ENCODE measurements around the gene CADM2. TPM values are rescaled to one million over a fixed set of nuclear protein-coding genes. Genes with fewer than 3 reads are reported as not detected.

CADM2 gene
- total RNA-seq, 1 experiment from 2014 or later: not detected

DNA sequence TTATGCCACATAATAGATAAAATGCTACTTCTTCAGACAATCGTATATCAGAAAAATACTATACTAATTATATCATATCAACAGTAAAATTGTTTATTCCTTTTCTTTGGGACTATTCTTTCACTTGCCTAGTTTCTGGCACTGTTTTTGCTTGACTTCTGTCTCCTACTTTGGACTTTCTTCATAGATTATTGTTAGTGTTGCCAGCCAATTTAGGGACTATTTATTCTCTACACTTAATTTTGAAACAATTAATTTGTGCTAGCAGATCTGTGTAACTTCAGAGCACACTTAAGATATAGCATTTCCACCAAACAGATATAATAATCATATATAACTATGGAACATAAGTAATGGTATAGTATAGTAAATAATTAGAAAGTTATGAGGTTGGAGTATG is 305.6 kb downstream of the CADM2 start:
- TF ChIP-seq EGR1 (IDR thresholded peaks at IDR 0.05; ENCODE audit: low read depth): no peak
- TF ChIP-seq SIN3A (IDR thresholded peaks at IDR 0.05; ENCODE audit: low read depth): no peak
- no peak for TF ChIP-seq CBX3 (IDR thresholded peaks at IDR 0.05; ENCODE audit: low read depth)
- TF ChIP-seq SP1 (IDR thresholded peaks at IDR 0.05; ENCODE audit: low read depth): no peak
- no peak for TF ChIP-seq CTCF (IDR thresholded peaks at IDR 0.05 in 2 of 3, conservative IDR thresholded peaks at IDR 0.05 in 1 of 3; ENCODE audit: borderline replicate concordance in 1 of 3, insufficient read depth in 1 of 3, low read depth in 2 of 3, low read length in 2 of 3)
- TF ChIP-seq RAD21 (IDR thresholded peaks at IDR 0.05; ENCODE audit: low read depth): no peak
- no peak for TF ChIP-seq YY1 (IDR thresholded peaks at IDR 0.05; ENCODE audit: extremely low read depth, insufficient replicate concordance, low read depth, low read length)
- no peak for TF ChIP-seq EZH2 (IDR thresholded peaks at IDR 0.05)
- Histone ChIP-seq H2AFZ (ENCODE audit: low read depth, low read length, poor library complexity, severe bottlenecking) (no peak overlapping the region), H3K4me1 (ENCODE audit: control insufficient read depth in 1 of 2, insufficient read depth in 2 of 2, low read length in 2 of 2) (no peaks in the 10 kb centered on the region), H3K27ac (ENCODE audit: low read depth, low read length) (no peak overlapping the region), H4K20me1 (ENCODE audit: insufficient read depth) (no peaks in the 10 kb centered on the region), H3K9me2 (ENCODE audit: insufficient read depth) (no peaks in the 10 kb centered on the region), H3K4me3 (replicated peaks in 1 of 2; ENCODE audit: low read depth in 1 of 2, low read length in 2 of 2) (no peak overlapping the region), H3K79me2 (ENCODE audit: insufficient read depth, low read length) (no peaks in the 10 kb centered on the region), H3K9ac (ENCODE audit: low read length) (no peak overlapping the region), H3K4me2 (ENCODE audit: low read length) (no peak overlapping the region), H3K36me3 (ENCODE audit: control insufficient read depth in 1 of 2, insufficient read depth in 2 of 2, low read length in 2 of 2) (no peaks in the 10 kb centered on the region), H3K27me3 (ENCODE audit: insufficient read depth, low read length) (no peaks in the 10 kb centered on the region), H3K9me3 (ENCODE audit: control insufficient read depth in 1 of 2, insufficient read depth in 1 of 2, low read depth in 1 of 2, low read length in 2 of 2) (peaks cover 9 to 26% of the 10 kb centered on the region in 2 experiments; a peak in 3 of 4 replicates)
- intact Hi-C loops (cut with micrococcal nuclease): no loop called here
- no peak for ATAC-seq
- no TSS peak for BruUV-seq (replicated peaks)
- ChIA-PET POLR2A (no interaction called here), RAD21 (ENCODE audit: low non-redundant PET in 1 of 2, low total read pairs in 2 of 2, uncharacterized antibody in 2 of 2, unreplicated experiment in 2 of 2) (no interaction called here), CTCF (no interaction called here)
- no peak for DNase-seq (ENCODE audit: low read depth, low spot score)

GRCh38 chr3:85270488-85270887 is 311.7 kb downstream of the CADM2 start:
- CTCF ChIA-PET: no interaction called here
- no peak for DNase-seq (ENCODE audit: low read depth, low spot score)
- TF ChIP-seq RAD21 (IDR thresholded peaks at IDR 0.05; ENCODE audit: low read depth): no peak
- TF ChIP-seq REST (IDR thresholded peaks at IDR 0.05; ENCODE audit: low read depth): no peak
- TF ChIP-seq ELF1 (IDR thresholded peaks at IDR 0.05; ENCODE audit: borderline replicate concordance, low read depth): no peak
- no peak for TF ChIP-seq ATF3 (IDR thresholded peaks at IDR 0.05)
- TF ChIP-seq, protein P1, sequence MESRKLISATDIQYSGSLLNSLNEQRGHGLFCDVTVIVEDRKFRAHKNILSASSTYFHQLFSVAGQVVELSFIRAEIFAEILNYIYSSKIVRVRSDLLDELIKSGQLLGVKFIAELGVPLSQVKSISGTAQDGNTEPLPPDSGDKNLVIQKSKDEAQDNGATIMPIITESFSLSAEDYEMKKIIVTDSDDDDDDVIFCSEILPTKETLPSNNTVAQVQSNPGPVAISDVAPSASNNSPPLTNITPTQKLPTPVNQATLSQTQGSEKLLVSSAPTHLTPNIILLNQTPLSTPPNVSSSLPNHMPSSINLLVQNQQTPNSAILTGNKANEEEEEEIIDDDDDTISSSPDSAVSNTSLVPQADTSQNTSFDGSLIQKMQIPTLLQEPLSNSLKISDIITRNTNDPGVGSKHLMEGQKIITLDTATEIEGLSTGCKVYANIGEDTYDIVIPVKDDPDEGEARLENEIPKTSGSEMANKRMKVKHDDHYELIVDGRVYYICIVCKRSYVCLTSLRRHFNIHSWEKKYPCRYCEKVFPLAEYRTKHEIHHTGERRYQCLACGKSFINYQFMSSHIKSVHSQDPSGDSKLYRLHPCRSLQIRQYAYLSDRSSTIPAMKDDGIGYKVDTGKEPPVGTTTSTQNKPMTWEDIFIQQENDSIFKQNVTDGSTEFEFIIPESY (IDR thresholded peaks at IDR 0.05; ENCODE audit: extremely low read depth, insufficient replicate concordance, low read length): no peak
- no peak for TF ChIP-seq YY1 (IDR thresholded peaks at IDR 0.05; ENCODE audit: extremely low read depth, insufficient replicate concordance, low read depth, low read length)
- no peak for TF ChIP-seq SIN3A (IDR thresholded peaks at IDR 0.05; ENCODE audit: low read depth)

More at GRCh38 chr3:85270488-85270887, 311.7 kb downstream of the CADM2 start:
- intact Hi-C loops (cut with micrococcal nuclease): no loop called here
- H3K36me3 ChIP-seq (ENCODE audit: control insufficient read depth in 1 of 2, insufficient read depth in 2 of 2, low read length in 2 of 2): no peaks in the 10 kb centered on the region
- H3K27ac ChIP-seq (ENCODE audit: low read depth, low read length): no peak overlapping the region
- H3K9me3 ChIP-seq (ENCODE audit: control insufficient read depth in 1 of 2, insufficient read depth in 1 of 2, low read depth in 1 of 2, low read length in 2 of 2): peaks cover 10 to 21% of the 10 kb centered on the region in 2 experiments; a peak in 3 of 4 replicates
- ChIA-PET POLR2A (no interaction called here), RAD21 (ENCODE audit: low non-redundant PET in 1 of 2, low total read pairs in 2 of 2, uncharacterized antibody in 2 of 2, unreplicated experiment in 2 of 2) (no interaction called here)
- no peaks in the 10 kb centered on the region for H3K79me2 ChIP-seq (ENCODE audit: insufficient read depth, low read length)
- no peak overlapping the region for H3K9ac ChIP-seq (ENCODE audit: low read length)
- ATAC-seq: no peak
- H3K4me2 ChIP-seq (ENCODE audit: low read length): no peak overlapping the region
- no peak overlapping the region for H2AFZ ChIP-seq (ENCODE audit: low read depth, low read length, poor library complexity, severe bottlenecking)
- no peak overlapping the region for H3K4me3 ChIP-seq (replicated peaks in 1 of 2; ENCODE audit: low read depth in 1 of 2, low read length in 2 of 2)
- H3K27me3 ChIP-seq (ENCODE audit: insufficient read depth, low read length): no peaks in the 10 kb centered on the region
- no TSS peak for BruUV-seq (replicated peaks)
- no peaks in the 10 kb centered on the region for H3K9me2 ChIP-seq (ENCODE audit: insufficient read depth)
- H3K4me1 ChIP-seq (ENCODE audit: control insufficient read depth in 1 of 2, insufficient read depth in 2 of 2, low read length in 2 of 2): no peaks in the 10 kb centered on the region
- no peaks in the 10 kb centered on the region for H4K20me1 ChIP-seq (ENCODE audit: insufficient read depth)
